Measurements from ENCODE around the gene DPYSL3.
"Not testable (repeated sequence)": the region's sequence is repeated elsewhere in the genome, so short reads cannot be mapped to it uniquely, and the experiment has no call there.

The DPYSL3 gene

GRCh38 chr5:147381555-147381954 is 128.3 kb downstream of the DPYSL3 start:
- TF ChIP-seq EZH2 (IDR thresholded peaks at IDR 0.05) (no peak), POLR2AphosphoS5 (IDR thresholded peaks at IDR 0.05; ENCODE audit: borderline replicate concordance, low read depth, low read length) (no peak), FOXP2 (optimal IDR thresholded peaks at IDR 0.05; ENCODE audit: control extremely low read depth, extremely low read length, insufficient read depth) (no peak)
- H3K36me3 ChIP-seq (ENCODE audit: insufficient read depth, low read length): no peaks in the 10 kb centered on the region
- H3K9me3 ChIP-seq (ENCODE audit: low read depth, low read length): no peaks in the 10 kb centered on the region
- H3K27ac ChIP-seq: no peak overlapping the region
- DNase-seq (ENCODE audit: low read depth, low spot score): no peak
- H3K9ac ChIP-seq (ENCODE audit: insufficient read length): no peak overlapping the region
- no peak overlapping the region for H3K4me3 ChIP-seq

- DNase-seq (ENCODE audit: low read depth, low spot score): no peak
- Histone ChIP-seq H3K9me3 (ENCODE audit: low read depth, low read length) (no peaks in the 10 kb centered on the region), H3K9ac (ENCODE audit: insufficient read length) (no peak overlapping the region), H3K4me3 (no peak overlapping the region), H3K27ac (no peak overlapping the region), H3K36me3 (ENCODE audit: insufficient read depth, low read length) (no peaks in the 10 kb centered on the region)
- TF ChIP-seq FOXP2 (optimal IDR thresholded peaks at IDR 0.05; ENCODE audit: control extremely low read depth, extremely low read length, insufficient read depth): no peak
- TF ChIP-seq EZH2 (IDR thresholded peaks at IDR 0.05): no peak
- TF ChIP-seq POLR2AphosphoS5 (IDR thresholded peaks at IDR 0.05; ENCODE audit: borderline replicate concordance, low read depth, low read length): no peak
Observed at GRCh38 chr5:147377682-147378081, 132.2 kb downstream of the DPYSL3 start.

- no peak for DNase-seq (ENCODE audit: low read depth, low spot score)
- TF ChIP-seq POLR2AphosphoS5 (IDR thresholded peaks at IDR 0.05; ENCODE audit: borderline replicate concordance, low read depth, low read length): no peak
- no peak for TF ChIP-seq EZH2 (IDR thresholded peaks at IDR 0.05)
- TF ChIP-seq FOXP2 (optimal IDR thresholded peaks at IDR 0.05; ENCODE audit: control extremely low read depth, extremely low read length, insufficient read depth): no peak
- no peak overlapping the region for H3K9ac ChIP-seq (ENCODE audit: insufficient read length)
- H3K4me3 ChIP-seq: no peak overlapping the region
- no peaks in the 10 kb centered on the region for H3K36me3 ChIP-seq (ENCODE audit: insufficient read depth, low read length)
- H3K9me3 ChIP-seq (ENCODE audit: low read depth, low read length): no peaks in the 10 kb centered on the region
- no peak overlapping the region for H3K27ac ChIP-seq
Observed at GRCh38 chr5:147375151-147375550, 134.7 kb downstream of the DPYSL3 start.

- Histone ChIP-seq H3K27ac (no peak overlapping the region), H3K4me3 (no peak overlapping the region), H3K9me3 (ENCODE audit: low read depth, low read length) (no peaks in the 10 kb centered on the region), H3K36me3 (ENCODE audit: insufficient read depth, low read length) (no peaks in the 10 kb centered on the region), H3K9ac (ENCODE audit: insufficient read length) (no peak overlapping the region)
- TF ChIP-seq POLR2AphosphoS5 (IDR thresholded peaks at IDR 0.05; ENCODE audit: borderline replicate concordance, low read depth, low read length) (no peak), FOXP2 (optimal IDR thresholded peaks at IDR 0.05; ENCODE audit: control extremely low read depth, extremely low read length, insufficient read depth) (no peak), EZH2 (IDR thresholded peaks at IDR 0.05) (no peak)
- no peak for DNase-seq (ENCODE audit: low read depth, low spot score)
Observed at GRCh38 chr5:147373328-147373727, 136.5 kb downstream of the DPYSL3 start.

GRCh38 chr5:147372191-147372590 is 137.7 kb downstream of the DPYSL3 start:
- DNase-seq (ENCODE audit: low read depth, low spot score): no peak
- H3K9me3 ChIP-seq (ENCODE audit: low read depth, low read length): no peaks in the 10 kb centered on the region
- no peaks in the 10 kb centered on the region for H3K36me3 ChIP-seq (ENCODE audit: insufficient read depth, low read length)
- no peak overlapping the region for H3K27ac ChIP-seq
- H3K4me3 ChIP-seq: no peak overlapping the region
- H3K9ac ChIP-seq (ENCODE audit: insufficient read length): no peak overlapping the region
- TF ChIP-seq POLR2AphosphoS5 (IDR thresholded peaks at IDR 0.05; ENCODE audit: borderline replicate concordance, low read depth, low read length) (no peak), EZH2 (IDR thresholded peaks at IDR 0.05) (no peak), FOXP2 (optimal IDR thresholded peaks at IDR 0.05; ENCODE audit: control extremely low read depth, extremely low read length, insufficient read depth) (no peak)

GRCh38 chr5:147371290-147371689 is 138.6 kb downstream of the DPYSL3 start:
- Histone ChIP-seq H3K4me3 (no peak overlapping the region), H3K27ac (no peak overlapping the region), H3K36me3 (ENCODE audit: insufficient read depth, low read length) (no peaks in the 10 kb centered on the region), H3K9ac (ENCODE audit: insufficient read length) (no peak overlapping the region), H3K9me3 (ENCODE audit: low read depth, low read length) (no peaks in the 10 kb centered on the region)
- TF ChIP-seq EZH2 (IDR thresholded peaks at IDR 0.05) (no peak), FOXP2 (optimal IDR thresholded peaks at IDR 0.05; ENCODE audit: control extremely low read depth, extremely low read length, insufficient read depth) (no peak), POLR2AphosphoS5 (IDR thresholded peaks at IDR 0.05; ENCODE audit: borderline replicate concordance, low read depth, low read length) (no peak)
- DNase-seq (ENCODE audit: low read depth, low spot score): no peak

- DNase-seq (ENCODE audit: low read depth, low spot score): no peak
- no peak overlapping the region for H3K4me3 ChIP-seq
Observed at GRCh38 chr5:147369742-147370374, 140.0 kb downstream of the DPYSL3 start.

GRCh38 chr5:147367381-147367780 is 142.5 kb downstream of the DPYSL3 start:
- not testable (repeated sequence) for H3K4me3 ChIP-seq; H3K27ac ChIP-seq; H3K9ac ChIP-seq (ENCODE audit: insufficient read length); DNase-seq (ENCODE audit: low read depth, low spot score); H3K36me3 ChIP-seq (ENCODE audit: insufficient read depth, low read length); H3K9me3 ChIP-seq (ENCODE audit: low read depth, low read length)

More at GRCh38 chr5:147369742-147370374, 140.0 kb downstream of the DPYSL3 start:
- Histone ChIP-seq H3K9ac (ENCODE audit: insufficient read length) (no peak overlapping the region), H3K36me3 (ENCODE audit: insufficient read depth, low read length) (no peaks in the 10 kb centered on the region), H3K27ac (no peak overlapping the region), H3K9me3 (ENCODE audit: low read depth, low read length) (no peaks in the 10 kb centered on the region)
- TF ChIP-seq POLR2AphosphoS5 (IDR thresholded peaks at IDR 0.05; ENCODE audit: borderline replicate concordance, low read depth, low read length) (no peak), FOXP2 (optimal IDR thresholded peaks at IDR 0.05; ENCODE audit: control extremely low read depth, extremely low read length, insufficient read depth) (no peak), EZH2 (IDR thresholded peaks at IDR 0.05) (no peak)

All from SK-N-MC (cell line).